Neuronal stem cell (in vitro differentiated cells): ENCODE data around the gene PLA2G4E.

Source experiments
- DNase-seq: peaks from one replicate; pipeline ENCODE4 v3.0.0-alpha.2; 2013; ENCODE audit warnings: low spot score
- H2AFZ ChIP-seq: one replicate; pipeline ENCODE4 v1.6.1; 2013; ENCODE audit warnings: mild to moderate bottlenecking, low read length, inconsistent platforms
- H2AK5ac ChIP-seq: 2 replicates; pipeline ENCODE4 v1.6.1; 2013; ENCODE audit warnings: low read depth, mild to moderate bottlenecking, inconsistent platforms, low read length, moderate library complexity, mixed read lengths
- H2BK120ac ChIP-seq: 2 replicates; pipeline ENCODE4 v1.6.1; 2013; ENCODE audit warnings: low read depth, mild to moderate bottlenecking, inconsistent platforms, low read length, moderate library complexity, mixed read lengths
- H2BK12ac ChIP-seq: one replicate; pipeline ENCODE4 v1.6.1; 2013; ENCODE audit warnings: low read length, inconsistent platforms
- H2BK15ac ChIP-seq: 2 replicates; pipeline ENCODE4 v1.6.1; 2013; ENCODE audit warnings: mild to moderate bottlenecking, low read length, inconsistent platforms, mixed read lengths
- H2BK5ac ChIP-seq: one replicate; pipeline ENCODE4 v1.6.1; 2013; ENCODE audit warnings: inconsistent platforms, mild to moderate bottlenecking, low read length, moderate library complexity
- H3K14ac ChIP-seq: one replicate; pipeline ENCODE4 v1.6.1; 2013; ENCODE audit warnings: low read length, inconsistent platforms
- H3K18ac ChIP-seq: 2 replicates; pipeline ENCODE4 v1.6.1; 2013; ENCODE audit warnings: low read length, inconsistent platforms
- H3K23ac ChIP-seq: 2 replicates; pipeline ENCODE4 v1.6.1; 2013; ENCODE audit warnings: low read depth, mild to moderate bottlenecking, mixed read lengths, low read length, inconsistent platforms; ENCODE audit not compliant: poor library complexity
- H3K27ac ChIP-seq: replicated peaks from 3 replicates; pipeline ENCODE4 v1.5.1; 2013; ENCODE audit warnings: low read length, inconsistent platforms
- H3K27me3 ChIP-seq, 3 experiments: 2 replicates each; pipeline ENCODE4 v1.6.1; 2013; ENCODE audit warnings: low read length in 3 of 3, mild to moderate bottlenecking in 2 of 3, inconsistent platforms in 1 of 3, low read depth in 1 of 3, mixed read lengths in 1 of 3, moderate library complexity in 1 of 3; ENCODE audit not compliant: control insufficient read depth in 3 of 3, insufficient read depth in 3 of 3
- H3K36me3 ChIP-seq, 2 donors: replicated peaks in 1 of 2; 2 replicates each; pipeline ENCODE4 v1.6.1; 2013; ENCODE audit warnings: low read length in 2 of 2; ENCODE audit not compliant: control insufficient read depth in 2 of 2, insufficient read depth in 2 of 2
- H3K4ac ChIP-seq: 2 replicates; pipeline ENCODE4 v1.6.1; 2013; ENCODE audit warnings: inconsistent platforms, mild to moderate bottlenecking, low read length, moderate library complexity
- H3K4me1 ChIP-seq, 2 donors: 1 replicate in 1 of 2; 2 replicates in 1 of 2; pipeline ENCODE4 v1.6.1; 2013; ENCODE audit warnings: low read length in 2 of 2, low read depth in 1 of 2; ENCODE audit not compliant: control insufficient read depth in 2 of 2, insufficient read depth in 1 of 2
- H3K4me2 ChIP-seq: one replicate; pipeline ENCODE4 v1.6.1; 2013; ENCODE audit warnings: mild to moderate bottlenecking, low read length, inconsistent platforms; ENCODE audit not compliant: insufficient read depth, poor library complexity, severe bottlenecking
- H3K4me3 ChIP-seq, 2 donors: 2 replicates each; pipeline ENCODE4 v1.5.1; 2013; ENCODE audit warnings: low read length in 2 of 2, mild to moderate bottlenecking in 2 of 2, inconsistent platforms in 1 of 2, moderate library complexity in 1 of 2
- H3K79me1 ChIP-seq: one replicate; pipeline ENCODE4 v1.6.1; 2013; ENCODE audit warnings: low read depth, mild to moderate bottlenecking, inconsistent platforms, low read length, moderate library complexity
- H3K9ac ChIP-seq: one replicate; pipeline ENCODE4 v1.6.1; 2013; ENCODE audit warnings: mild to moderate bottlenecking, low read depth, low read length, inconsistent platforms; ENCODE audit not compliant: poor library complexity
- H3K9me3 ChIP-seq, 2 donors: replicated peaks in 1 of 2; 2 replicates each; pipeline versions ENCODE3 to v1.6.1; 2013; ENCODE audit warnings: low read length in 2 of 2, mild to moderate bottlenecking in 2 of 2, inconsistent platforms in 1 of 2, low read depth in 1 of 2, mixed read lengths in 1 of 2, moderate library complexity in 1 of 2; ENCODE audit not compliant: control insufficient read depth in 2 of 2, insufficient read depth in 1 of 2
- H4K8ac ChIP-seq: one replicate; pipeline ENCODE4 v1.6.1; 2013; ENCODE audit warnings: low read depth, mild to moderate bottlenecking, inconsistent platforms, low read length, moderate library complexity
- H4K91ac ChIP-seq: one replicate; pipeline ENCODE4 v1.6.1; 2013; ENCODE audit warnings: low read length, low read depth, mild to moderate bottlenecking, inconsistent platforms; ENCODE audit not compliant: poor library complexity
- WGBS, 2 donors: extraction: QIAGEN DNeasy Blood & Tissue Kit; methylation state at CpG; one replicate each; pipeline ENCODE4 v1.1.7; 2013; ENCODE audit warnings: missing lambda C conversion rate in 2 of 2, mixed read lengths in 1 of 2; ENCODE audit not compliant: insufficient read length in 2 of 2, insufficient replicate concordance in 1 of 2; ENCODE audit errors: extremely low coverage in 2 of 2; 5-methylcytosine and 5-hydroxymethylcytosine counted together

The PLA2G4E gene

DNA sequence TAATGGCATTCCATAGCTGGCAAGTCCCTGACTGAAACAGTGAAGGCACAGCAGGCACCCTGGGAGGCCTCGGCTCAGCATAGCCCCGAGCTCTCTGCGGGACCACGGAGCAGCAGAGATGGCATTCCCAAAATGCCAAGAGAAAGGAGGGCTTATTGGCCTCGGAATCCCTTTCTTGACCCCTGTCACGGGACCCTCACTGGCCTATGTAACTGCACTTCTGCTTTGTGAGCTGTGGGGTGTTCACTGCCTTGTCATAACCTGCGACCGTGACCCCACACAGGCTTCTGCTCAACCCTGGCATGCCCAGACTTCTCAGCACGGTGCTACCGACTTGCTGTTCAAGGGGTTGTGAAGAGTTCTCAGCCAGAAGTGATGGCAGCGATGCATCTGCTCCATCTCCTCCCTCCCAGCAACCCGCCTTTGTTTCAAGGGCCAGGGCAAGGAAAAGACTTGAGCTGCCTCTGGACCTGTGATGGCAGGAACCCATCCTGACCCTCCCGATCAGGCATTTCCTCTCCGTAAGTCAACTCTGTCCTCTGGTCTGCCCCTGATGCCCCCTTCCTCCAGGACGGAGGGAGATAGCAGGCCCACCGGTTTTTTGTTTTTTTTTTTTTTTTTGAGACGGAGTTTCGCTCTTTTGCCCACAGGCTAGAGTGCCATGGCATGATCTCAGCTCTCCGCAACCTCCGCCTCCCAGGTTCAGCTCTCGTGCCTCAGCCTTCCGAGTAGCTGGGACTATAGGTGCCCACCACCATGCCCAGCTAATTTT, 79.0 kb downstream of the PLA2G4E start:
- Histone ChIP-seq H3K9me3 (no peaks in the 10 kb centered on the region), H3K27ac (peak overlapping the region; percentile 66), H4K91ac (no peak overlapping the region), H3K4me3 (no peak overlapping the region), H3K9ac (no peak overlapping the region), H3K14ac (no peak overlapping the region), H4K8ac (no peak overlapping the region), H2BK15ac (no peak overlapping the region), H2BK120ac (no peak overlapping the region), H3K36me3 (peaks cover 0 to 2% of the 10 kb centered on the region in 2 donors), H3K4ac (no peak overlapping the region), H3K23ac (no peak overlapping the region), H3K4me2 (no peak overlapping the region), H2BK5ac (no peak overlapping the region), H3K27me3 (no peaks in the 10 kb centered on the region), H2BK12ac (no peak overlapping the region), H2AK5ac (peak overlapping the region; percentile 28), H3K18ac (peak overlapping the region; percentile 33), H3K79me1 (no peaks in the 10 kb centered on the region), H3K4me1 (peaks cover 17 to 54% of the 10 kb centered on the region in 2 donors), H2AFZ (no peak overlapping the region)
- DNase-seq: peak; percentile 49
- no CpG with 5 or more reads among the region's 22 CpGs for WGBS, 2 donors

GRCh38 chr15:41940441-41940857, 80.4 kb downstream of the PLA2G4E start:
- H3K79me1 ChIP-seq: no peaks in the 10 kb centered on the region
- H2AFZ ChIP-seq: no peak overlapping the region
- peak overlapping the region; percentile 7 for H4K91ac ChIP-seq
- H2BK12ac ChIP-seq: no peak overlapping the region
- no peak overlapping the region for H2BK15ac ChIP-seq
- H3K4ac ChIP-seq: no peak overlapping the region
- H3K14ac ChIP-seq: no peak overlapping the region
- peaks cover 17 to 48% of the 10 kb centered on the region in 2 donors for H3K4me1 ChIP-seq
- WGBS, 2 donors: no CpG with 5 or more reads among the region's 13 CpGs
- H2BK5ac ChIP-seq: no peak overlapping the region
- H3K27me3 ChIP-seq: no peaks in the 10 kb centered on the region
- no peak overlapping the region for H3K4me3 ChIP-seq
- H3K9me3 ChIP-seq: no peaks in the 10 kb centered on the region
- H3K27ac ChIP-seq: peak overlapping the region; percentile 31
- no peak overlapping the region for H2BK120ac ChIP-seq
- H2AK5ac ChIP-seq: no peak overlapping the region
- H3K4me2 ChIP-seq: no peak overlapping the region
- peaks cover 0 to 2% of the 10 kb centered on the region in 2 donors for H3K36me3 ChIP-seq
- peak overlapping the region; percentile 61 for H3K18ac ChIP-seq
- H4K8ac ChIP-seq: no peak overlapping the region
- H3K23ac ChIP-seq: no peak overlapping the region
- no peak for DNase-seq
- no peak overlapping the region for H3K9ac ChIP-seq

DNA sequence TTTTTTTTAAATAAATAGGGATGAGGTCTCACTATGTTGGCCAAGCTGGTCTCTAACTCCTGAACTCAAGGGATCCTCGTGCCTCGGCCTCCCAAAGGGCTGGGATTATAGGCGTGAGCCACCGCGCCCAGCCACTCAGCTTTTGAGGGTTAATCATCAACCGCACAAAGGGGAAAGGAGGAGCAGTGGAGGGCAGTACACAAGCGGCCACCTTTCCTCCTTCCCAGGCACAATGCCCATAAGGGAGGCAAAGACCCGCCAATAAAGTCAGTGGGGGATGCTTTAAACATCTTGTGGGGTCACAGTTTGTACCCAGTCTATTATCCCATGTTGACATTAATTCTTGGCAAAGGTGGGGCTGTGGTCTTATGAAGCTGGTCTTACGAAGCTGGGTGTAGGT, 80.9 kb downstream of the PLA2G4E start:
- Histone ChIP-seq H3K4me3 (no peak overlapping the region), H3K79me1 (no peaks in the 10 kb centered on the region), H3K27ac (peak overlapping the region; percentile 31), H4K91ac (peak overlapping the region; percentile 7), H3K18ac (no peak overlapping the region), H2AK5ac (no peak overlapping the region), H2AFZ (no peak overlapping the region), H3K9me3 (no peaks in the 10 kb centered on the region), H3K4me2 (no peak overlapping the region), H4K8ac (no peak overlapping the region), H3K23ac (no peak overlapping the region), H2BK12ac (no peak overlapping the region), H2BK120ac (no peak overlapping the region), H3K4me1 (peaks cover 14 to 44% of the 10 kb centered on the region in 2 donors), H2BK5ac (no peak overlapping the region), H2BK15ac (no peak overlapping the region), H3K27me3 (no peaks in the 10 kb centered on the region), H3K4ac (no peak overlapping the region), H3K36me3 (peaks cover 0 to 2% of the 10 kb centered on the region in 2 donors), H3K14ac (no peak overlapping the region), H3K9ac (no peak overlapping the region)
- no peak for DNase-seq
- no CpG with 5 or more reads among the region's 9 CpGs for WGBS, 2 donors

DNA sequence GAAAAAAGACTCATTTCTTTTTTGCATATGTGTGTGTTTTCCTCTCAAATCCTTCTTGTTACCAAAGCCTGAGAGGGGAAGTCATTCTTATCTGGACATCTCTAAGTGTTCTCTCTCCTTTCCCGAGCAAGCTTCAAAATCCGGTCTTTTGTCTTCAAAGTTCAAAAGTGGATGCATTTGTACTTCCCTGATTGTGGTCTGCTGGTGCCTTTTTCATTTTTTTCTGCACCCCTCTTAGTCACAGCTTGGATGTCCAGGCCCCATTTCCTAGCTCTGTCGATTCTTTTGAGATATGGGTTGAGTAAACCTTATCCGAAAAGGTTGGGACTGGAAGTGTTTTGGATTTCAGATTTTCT, 83.3 kb downstream of the PLA2G4E start:
- Histone ChIP-seq H3K4me3 (no peak overlapping the region), H3K9ac (no peak overlapping the region), H2BK15ac (no peak overlapping the region), H3K9me3 (no peaks in the 10 kb centered on the region), H4K91ac (no peak overlapping the region), H3K4me1 (peaks cover 0 to 36% of the 10 kb centered on the region in 2 donors), H3K27ac (no peak overlapping the region), H3K14ac (no peak overlapping the region), H4K8ac (no peak overlapping the region), H3K4ac (no peak overlapping the region), H3K27me3 (no peaks in the 10 kb centered on the region), H3K18ac (no peak overlapping the region), H2BK120ac (no peak overlapping the region), H2BK5ac (no peak overlapping the region), H2AFZ (no peak overlapping the region), H3K23ac (no peak overlapping the region), H3K36me3 (peaks cover 0 to 2% of the 10 kb centered on the region in 2 donors), H3K4me2 (no peak overlapping the region), H3K79me1 (peaks cover 3% of the 10 kb centered on the region), H2AK5ac (no peak overlapping the region), H2BK12ac (no peak overlapping the region)
- DNase-seq: no peak
- WGBS, 2 donors: no CpG with 5 or more reads among the region's 4 CpGs
